Measurements from ENCODE around the gene CCDC141.

GRCh38 chr2:178819992-178820391 is 229.9 kb downstream of the CCDC141 start:
- no peak for TF ChIP-seq CTCF (IDR thresholded peaks at IDR 0.05)
- no peak for TF ChIP-seq POLR2A (IDR thresholded peaks at IDR 0.05)
